Activated CD8-positive, alpha-beta T cell treated with anti-CD3 and anti-CD28 coated beads for 36 hours (primary cell): ENCODE results near the gene ZNF785. TPM values are rescaled to one million over a fixed set of nuclear protein-coding genes. Genes with fewer than 3 reads are reported as not detected.

ENCODE experiments used
- ATAC-seq: fragments of 200-7000 bp; cut with Tn5 transposase; one replicate; pipeline ENCODE4 v1.10.0; 2021; ENCODE audit warnings: mild to moderate bottlenecking, moderate library complexity
- CTCF ChIA-PET: fragments of 350-600 bp; sonication (Branson Sonifier 250); formaldehyde crosslinking; loops from one replicate; lab custom pipeline; 2021; ENCODE audit warnings: antibody characterized with exemption; lab: Charles Lee
- POLR2A ChIA-PET: fragments of 350-600 bp; sonication (Branson Sonifier 250); formaldehyde crosslinking; loops from one replicate; lab custom pipeline; 2021; ENCODE audit warnings: antibody characterized with exemption; lab: Charles Lee
- DNase-seq: peaks from one replicate; pipeline ENCODE4 v3.0.0-alpha.2; 2020
- H3K27ac Mint-ChIP-seq: one replicate; pipeline ENCODE4 v1.8.0; 2021; ENCODE audit warnings: mild to moderate bottlenecking, mixed read lengths
- H3K27me3 Mint-ChIP-seq: one replicate; pipeline ENCODE4 v1.8.0; 2021; ENCODE audit warnings: mixed read lengths
- H3K36me3 Mint-ChIP-seq: one replicate; pipeline ENCODE4 v1.8.0; 2021; ENCODE audit warnings: low read depth, mixed read lengths
- H3K4me1 Mint-ChIP-seq: one replicate; pipeline ENCODE4 v1.8.0; 2021; ENCODE audit warnings: low read depth, mixed read lengths
- H3K4me3 Mint-ChIP-seq: one replicate; pipeline ENCODE4 v1.8.0; 2021; ENCODE audit warnings: mild to moderate bottlenecking, moderate library complexity, mixed read lengths
- H3K9me3 Mint-ChIP-seq: one replicate; pipeline ENCODE4 v1.8.0; 2021; ENCODE audit warnings: mixed read lengths
- CTCF ChIP-seq: fragments of 200-600 bp; IDR thresholded peaks from one replicate; pipeline ENCODE4 v1.8.0; 2022; ENCODE audit warnings: antibody characterized with exemption, mild to moderate bottlenecking
- intact Hi-C: fragments of 100-400 bp; cut with micrococcal nuclease; formaldehyde crosslinking; loops from one replicate; pipeline ENCODE4 v1.10.0; 2022
- total RNA-seq, 2 experiments: library from RNA; stranded (reverse); gene quantifications; one replicate each; pipeline ENCODE4 v1.2.3, GENCODE V29; 2021

The ZNF785 gene
- total RNA-seq, 2 experiments from 2014 or later: 8.8 to 10.3 TPM

DNA sequence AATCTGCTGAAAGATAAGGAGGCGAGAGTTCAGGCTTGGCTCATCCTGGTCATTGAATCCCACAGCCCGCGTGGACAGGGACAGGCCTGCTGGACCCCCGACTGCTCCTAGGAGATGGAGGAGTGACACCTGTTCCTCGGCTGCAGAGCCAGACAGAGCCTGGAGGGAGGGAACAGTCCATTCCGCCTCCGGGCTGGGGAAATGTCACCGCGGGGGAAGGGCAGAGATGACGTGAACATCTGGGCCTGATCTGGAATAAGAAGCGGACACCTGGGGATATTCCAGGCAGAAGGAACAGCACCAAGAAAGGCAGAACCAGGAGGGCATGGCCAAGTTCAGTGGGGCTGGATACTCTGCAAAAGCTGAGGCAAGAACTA is 52.4 kb downstream of the ZNF785 start:
- Mint-ChIP-seq H3K9me3 (no peaks in the 10 kb centered on the region), H3K27ac (peak overlapping the region; percentile 58), H3K4me1 (peaks cover 41% of the 10 kb centered on the region), H3K27me3 (no peaks in the 10 kb centered on the region), H3K4me3 (peak overlapping the region; percentile 86), H3K36me3 (peaks cover 39% of the 10 kb centered on the region)
- POLR2A ChIA-PET: interaction anchor here (1.1 to 4.7 kb wide), 8 partner anchors 8 to 60 kb away, joined by 3 to 42 read pairs (median 18); partner anchors contain the start of genes ITGAL, ZNF688 and ZNF764
- CTCF ChIA-PET: interaction anchor here (0.6 to 4.3 kb wide), 4 partner anchors 33 to 124 kb away, joined by 3 to 39 read pairs (median 7); partner anchors contain the start of gene ZNF689
- ATAC-seq (no peak), DNase-seq (no peak)
- intact Hi-C loops: no loop called here
- no peak for TF ChIP-seq CTCF

DNA sequence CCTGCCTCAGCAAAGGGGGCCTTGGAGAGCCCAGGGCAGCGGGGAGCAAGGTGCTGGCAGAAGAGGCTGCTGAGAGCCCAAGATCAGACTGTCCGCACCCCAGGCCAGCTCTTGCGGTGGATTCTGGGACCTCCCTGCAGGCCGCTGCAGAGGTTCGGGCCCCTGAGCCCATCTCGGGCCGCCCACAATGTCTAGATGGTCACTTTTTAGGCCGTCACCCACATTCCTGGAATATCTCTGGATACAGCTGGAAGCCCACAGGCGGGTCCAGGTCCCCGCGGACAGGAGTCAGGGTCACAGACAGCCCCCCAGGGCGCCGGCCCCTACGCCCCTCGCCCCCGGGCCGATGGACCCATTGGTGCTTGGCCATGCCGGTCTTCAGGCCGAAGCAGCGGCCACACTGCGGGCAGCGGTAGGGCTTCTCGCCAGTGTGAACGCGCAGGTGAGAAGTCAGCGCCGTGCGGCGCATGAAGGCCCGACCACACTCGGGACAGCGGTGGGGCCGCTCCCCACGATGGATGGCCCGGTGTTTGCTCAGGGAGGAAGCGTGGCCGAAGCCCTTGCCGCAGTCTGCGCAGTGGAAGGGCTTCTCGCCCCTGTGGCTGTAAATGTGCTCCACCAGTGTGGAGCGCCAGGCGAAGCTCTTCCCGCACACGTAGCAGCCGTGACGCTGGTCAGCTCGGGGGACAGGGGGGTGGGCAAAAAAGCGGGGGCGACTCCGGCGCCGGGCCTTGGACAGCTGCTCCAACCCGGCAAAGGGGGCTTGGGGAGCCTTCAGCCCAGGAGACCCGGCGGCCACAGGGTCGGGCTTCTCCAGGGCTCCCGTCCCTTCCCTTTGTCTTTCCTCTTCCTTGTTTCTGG is 53.0 kb downstream of the ZNF785 start:
- ATAC-seq: no peak
- no peak for TF ChIP-seq CTCF
- intact Hi-C loops: no loop called here
- Mint-ChIP-seq H3K36me3 (peaks cover 33% of the 10 kb centered on the region), H3K27me3 (no peaks in the 10 kb centered on the region), H3K4me3 (peak overlapping the region; percentile 86), H3K9me3 (no peaks in the 10 kb centered on the region), H3K27ac (peak overlapping the region; percentile 58), H3K4me1 (peaks cover 42% of the 10 kb centered on the region)
- CTCF ChIA-PET: interaction anchor here (0.8 kb wide), 1 partner anchor 83 kb away, joined by 3 read pairs; no protein-coding TSS in a partner anchor
- DNase-seq: no peak
- POLR2A ChIA-PET: interaction anchor here (3.7 to 4.7 kb wide), 3 partner anchors 12 to 39 kb away, joined by 17 to 42 read pairs (median 29); partner anchors contain the start of gene ZNF688

Other genes starting within 250 kb of the ZNF785 start
- gene CD2BP2, start 230.4 kb downstream of the ZNF785 start, total RNA-seq: 10 to 100 TPM; 43.8 to 44.5 TPM
- gene TBC1D10B, start 215.2 kb downstream of the ZNF785 start, total RNA-seq: 10 to 100 TPM; 39.7 to 41.3 TPM
- gene MYL11, start 210.9 kb downstream of the ZNF785 start, total RNA-seq: 1 to 10 TPM in 1 of 2 experiments, under 1 TPM in 1; 0.87 to 1.2 TPM
- gene SEPTIN1, start 203.1 kb downstream of the ZNF785 start, total RNA-seq: 100 to 1,000 TPM; 163 to 169 TPM
- 10 to 100 TPM; 10.4 to 10.9 TPM for gene ZNF48, start 190.3 kb downstream of the ZNF785 start, total RNA-seq
- gene ZNF771, start 178.1 kb downstream of the ZNF785 start, total RNA-seq: 1 to 10 TPM; 5.4 to 6.6 TPM
- gene DCTPP1, start 155.7 kb downstream of the ZNF785 start, total RNA-seq: 100 to 1,000 TPM in 1 of 2 experiments, 10 to 100 TPM in 1; 98.4 to 105 TPM
- gene SEPHS2, start 139.8 kb downstream of the ZNF785 start, total RNA-seq: 10 to 100 TPM; 51.8 to 54.0 TPM
- gene ITGAL, start 113.0 kb downstream of the ZNF785 start, total RNA-seq: 100 to 1,000 TPM; 274 to 285 TPM
- 1 to 10 TPM; 8.3 to 9.2 TPM for gene ZNF768, start 59.1 kb downstream of the ZNF785 start, total RNA-seq
- 1 to 10 TPM; 6.7 to 7.9 TPM for gene ZNF747, start 50.8 kb downstream of the ZNF785 start, total RNA-seq
- 10 to 100 TPM in 1 of 2 experiments, 1 to 10 TPM in 1; 9.7 to 10.4 TPM for gene ZNF764, start 27.3 kb downstream of the ZNF785 start, total RNA-seq
- gene ZNF688, start 14.0 kb downstream of the ZNF785 start, total RNA-seq: 1 to 10 TPM; 4.7 to 5.5 TPM
- 10 to 100 TPM in 1 of 2 experiments, 1 to 10 TPM in 1; 9.8 to 11.3 TPM for gene ZNF689, start 24.7 kb upstream of the ZNF785 start, total RNA-seq
- 10 to 100 TPM; 74.0 to 76.6 TPM for gene PRR14, start 65.3 kb upstream of the ZNF785 start, total RNA-seq
- gene FBRS, start 72.7 kb upstream of the ZNF785 start, total RNA-seq: 10 to 100 TPM; 80.3 to 85.8 TPM
- gene SRCAP, start 113.5 kb upstream of the ZNF785 start, total RNA-seq: 10 to 100 TPM; 57.2 to 64.7 TPM
- 10 to 100 TPM; 27.8 to 30.3 TPM for gene PHKG2, start 162.7 kb upstream of the ZNF785 start, total RNA-seq
- 1 to 10 TPM; 3.8 to 3.9 TPM for gene CFAP119, start 176.4 kb upstream of the ZNF785 start, total RNA-seq
- 10 to 100 TPM; 63.2 to 68.1 TPM for gene RNF40, start 176.6 kb upstream of the ZNF785 start, total RNA-seq
- gene ZNF629, start 201.5 kb upstream of the ZNF785 start, total RNA-seq: 1 to 10 TPM; 2.8 to 3.2 TPM